Left lung (tissue), 10 donors: Measurements from ENCODE around the gene WDR47. TPM values are rescaled to one million over a fixed set of nuclear protein-coding genes. Genes with fewer than 3 reads are reported as not detected.
"Not testable (repeated sequence)": the region's sequence is repeated elsewhere in the genome, so short reads cannot be mapped to it uniquely, and the experiment has no call there.

ENCODE experiments used
- ATAC-seq: fragments of 200-7000 bp; cut with Tn5 transposase; one replicate; pipeline ENCODE4 v1.9.1; 2020; ENCODE audit warnings: moderate library complexity
- DNase-seq, 4 donors: peaks; one replicate each; pipeline ENCODE4 v3.0.0-alpha.2; 2013 to 2020
- H3K27ac ChIP-seq, 2 donors: fragments of 200-600 bp; sonication (generic) in 1 of 2; one replicate each; pipeline versions ENCODE4 v1.5.0 to v1.8.0; 2020 to 2021
- H3K27me3 ChIP-seq, 2 donors: fragments of 200-600 bp; sonication (generic) in 1 of 2; one replicate each; pipeline versions ENCODE4 v1.5.0 to v1.8.0; 2020 to 2021
- H3K36me3 ChIP-seq, 2 donors: fragments of 200-600 bp; sonication (generic) in 1 of 2; one replicate each; pipeline versions ENCODE4 v1.5.0 to v1.8.0; 2020 to 2021
- H3K4me1 ChIP-seq, 2 donors: fragments of 200-600 bp; one replicate each; pipeline ENCODE4 v1.8.0; 2021
- H3K4me3 ChIP-seq, 2 donors: fragments of 200-600 bp; sonication (generic) in 1 of 2; one replicate each; pipeline versions ENCODE4 v1.5.0 to v1.8.0; 2020 to 2021; ENCODE audit warnings: mild to moderate bottlenecking in 1 of 2
- H3K9me3 ChIP-seq, 2 donors: fragments of 200-600 bp; sonication (generic) in 1 of 2; one replicate each; pipeline versions ENCODE4 v1.5.0 to v1.8.0; 2020 to 2021
- CTCF ChIP-seq, 2 donors: fragments of 200-600 bp; sonication (generic) in 1 of 2; IDR thresholded peaks; one replicate each; pipeline versions ENCODE4 v1.5.0 to v1.8.0; 2021; ENCODE audit warnings: antibody characterized with exemption in 2 of 2
- intact Hi-C, 2 donors: fragments of 100-400 bp; cut with DNase I; formaldehyde crosslinking; loops; one replicate each; pipeline versions ENCODE4 v1.11.2 to v1.14.2; 2022
- polyA plus RNA-seq, 6 donors: library from polyadenylated mRNA; unstranded; fragments of 120-200 nt; gene quantifications; one replicate each; pipeline ENCODE4 v1.2.1, GENCODE V29; 2013; ENCODE audit not compliant: insufficient read length in 6 of 6
- total RNA-seq, 2 donors: library from RNA; stranded (reverse); fragmentation: NEBNext Ultra II Directional; extraction: Animal tissue kit (Norgen Biotek cat#: 25700); gene quantifications; one replicate each; pipeline ENCODE4 v1.2.1, GENCODE V29; 2021
- donor health status: DM: no; HTN: yes; CAD: no.
- donor health status: DM: no; HTN: no; CAD: no.

The WDR47 gene
- total and polyA plus RNA-seq, 8 donors = 14.1 to 18.5 (median 15.4) TPM

GRCh38 chr1:109025694-109026093, 16.2 kb downstream of the WDR47 start:
- H3K4me3 ChIP-seq = no peak overlapping the region
- no peak overlapping the region for H3K27ac ChIP-seq
- intact Hi-C loops = no loop called here
- no peak for TF ChIP-seq CTCF (IDR thresholded peaks at IDR 0.05)
- no peaks in the 10 kb centered on the region for H3K9me3 ChIP-seq
- H3K4me1 ChIP-seq = no peaks in the 10 kb centered on the region
- peaks cover 0 to 24% of the 10 kb centered on the region in 2 donors for H3K36me3 ChIP-seq
- DNase-seq (no peak), ATAC-seq (no peak)
- no peaks in the 10 kb centered on the region for H3K27me3 ChIP-seq

GRCh38 chr1:109024646-109025045, 17.3 kb downstream of the WDR47 start:
- H3K4me1 ChIP-seq = no peaks in the 10 kb centered on the region
- intact Hi-C loops = no loop called here
- no peak overlapping the region for H3K4me3 ChIP-seq
- H3K27ac ChIP-seq = no peak overlapping the region
- peaks cover 0 to 24% of the 10 kb centered on the region in 2 donors for H3K36me3 ChIP-seq
- H3K27me3 ChIP-seq = no peaks in the 10 kb centered on the region
- DNase-seq = no peak
- no peak for TF ChIP-seq CTCF (IDR thresholded peaks at IDR 0.05)
- no peaks in the 10 kb centered on the region for H3K9me3 ChIP-seq
- ATAC-seq = no peak

GRCh38 chr1:109020693-109021257, 21.1 kb downstream of the WDR47 start:
- no peak for TF ChIP-seq CTCF (IDR thresholded peaks at IDR 0.05)
- Histone ChIP-seq H3K27me3 (no peaks in the 10 kb centered on the region), H3K4me1 (no peaks in the 10 kb centered on the region), H3K36me3 (peaks cover 0 to 45% of the 10 kb centered on the region in 2 donors), H3K27ac (no peak overlapping the region), H3K4me3 (no peak overlapping the region), H3K9me3 (no peaks in the 10 kb centered on the region)
- no peak for DNase-seq
- intact Hi-C loops = no loop called here
- no peak for ATAC-seq

- H3K4me1 ChIP-seq, ATAC-seq, H3K9me3 ChIP-seq, H3K27ac ChIP-seq, DNase-seq, H3K4me3 ChIP-seq, H3K27me3 ChIP-seq, intact Hi-C loops: not testable (repeated sequence)
- H3K36me3 ChIP-seq = peaks cover 0 to 58% of the 10 kb centered on the region in 2 donors
Observed at GRCh38 chr1:109017719-109018118, 24.2 kb downstream of the WDR47 start.

GRCh38 chr1:109017134-109017533, 24.8 kb downstream of the WDR47 start:
- ATAC-seq = no peak
- H3K4me3 ChIP-seq = no peak overlapping the region
- H3K9me3 ChIP-seq = no peaks in the 10 kb centered on the region
- no peaks in the 10 kb centered on the region for H3K27me3 ChIP-seq
- H3K27ac ChIP-seq = no peak overlapping the region
- H3K36me3 ChIP-seq = peaks cover 0 to 58% of the 10 kb centered on the region in 2 donors
- TF ChIP-seq CTCF (IDR thresholded peaks at IDR 0.05) = no peak
- no peak for DNase-seq
- intact Hi-C loops = no loop called here
- H3K4me1 ChIP-seq = no peaks in the 10 kb centered on the region

- ATAC-seq = no peak
- no peak for DNase-seq
- no peak overlapping the region for H3K27ac ChIP-seq
- no peaks in the 10 kb centered on the region for H3K4me1 ChIP-seq
- no peaks in the 10 kb centered on the region for H3K27me3 ChIP-seq
- H3K36me3 ChIP-seq = peaks cover 0 to 69% of the 10 kb centered on the region in 2 donors
- intact Hi-C loops = no loop called here
- H3K9me3 ChIP-seq = no peaks in the 10 kb centered on the region
- no peak for TF ChIP-seq CTCF (IDR thresholded peaks at IDR 0.05)
- H3K4me3 ChIP-seq = no peak overlapping the region
Observed at GRCh38 chr1:109011335-109011734, 30.6 kb downstream of the WDR47 start.

GRCh38 chr1:108996622-108997021, 45.3 kb downstream of the WDR47 start:
- intact Hi-C loops, H3K27me3 ChIP-seq, DNase-seq, H3K4me3 ChIP-seq, H3K27ac ChIP-seq, H3K4me1 ChIP-seq, ATAC-seq: not testable (repeated sequence)
- Histone ChIP-seq H3K9me3 (peaks cover 0 to 12% of the 10 kb centered on the region in 2 donors), H3K36me3 (peaks cover 0 to 85% of the 10 kb centered on the region in 2 donors)
